Gastroesophageal sphincter (tissue), 4 donors: ENCODE data around the gene FAM83E. TPM values are rescaled to one million over a fixed set of nuclear protein-coding genes. Genes with fewer than 3 reads are reported as not detected.

Experiments
- ATAC-seq: fragments of 150-250 bp; one replicate; pipeline ENCODE4 v1.9.1; 2016; ENCODE audit warnings: mild to moderate bottlenecking, moderate library complexity
- H3K27ac ChIP-seq, 4 donors: fragments of 200-600 bp; sonication (generic) in 3 of 4; 1 replicate in 3 of 4; 2 replicates in 1 of 4; pipeline ENCODE4 v1.5.1; 2016 to 2019
- H3K27me3 ChIP-seq: fragments of 200-600 bp; sonication (generic); one replicate; pipeline ENCODE4 v1.5.1; 2019
- H3K36me3 ChIP-seq, 2 donors: fragments of 200-600 bp; sonication (generic); one replicate each; pipeline ENCODE4 v1.5.1; 2019; ENCODE audit warnings: control low read depth in 1 of 2
- H3K4me1 ChIP-seq, 3 donors: fragments of 200-600 bp; sonication (generic); 1 replicate in 2 of 3; 2 replicates in 1 of 3; pipeline ENCODE4 v1.5.1; 2016 to 2019; ENCODE audit warnings: control low read depth in 2 of 3
- H3K4me3 ChIP-seq, 2 donors: fragments of 200-600 bp; sonication (generic); one replicate each; pipeline ENCODE4 v1.5.1; 2019; ENCODE audit warnings: mild to moderate bottlenecking in 1 of 2, moderate library complexity in 1 of 2
- H3K9me3 ChIP-seq, 3 donors: fragments of 200-600 bp; sonication (generic); one replicate each; pipeline ENCODE4 v1.5.1; 2017 to 2019; ENCODE audit warnings: control low read depth in 2 of 3
- CTCF ChIP-seq, 4 experiments: fragments of 200-600 bp in 2 of 4; fragments of 450-650 bp in 2 of 4; sonication (generic) in 1 of 4; IDR thresholded peaks; one replicate each; pipeline ENCODE4 v1.5.1; 2017 to 2019; ENCODE audit warnings: antibody characterized with exemption in 4 of 4, mild to moderate bottlenecking in 2 of 4, moderate library complexity in 2 of 4
- EP300 ChIP-seq: sonication (generic); formaldehyde crosslinking; IDR thresholded peaks from one replicate; pipeline ENCODE4 v1.6.1; 2017; ENCODE audit warnings: antibody characterized with exemption, mild to moderate bottlenecking
- POLR2A ChIP-seq, 2 donors: fragments of 450-650 bp; IDR thresholded peaks; one replicate each; pipeline ENCODE4 v1.6.1; 2017; ENCODE audit warnings: antibody characterized with exemption in 2 of 2, mild to moderate bottlenecking in 2 of 2, moderate library complexity in 1 of 2
- POLR2AphosphoS5 ChIP-seq: sonication (generic); formaldehyde crosslinking; IDR thresholded peaks from one replicate; pipeline ENCODE4 v1.6.1; 2017; ENCODE audit warnings: antibody characterized with exemption
- WGBS, 2 donors: methylation state at CpG; one replicate each; pipeline ENCODE4 v1.1.5; 2018; ENCODE audit warnings: low coverage in 1 of 2; 5-methylcytosine and 5-hydroxymethylcytosine counted together
- total RNA-seq, 4 donors: library from RNA; depleted of rRNA; stranded (reverse); fragments of >200 nt; gene quantifications; one replicate each; pipeline ENCODE4 v1.1.0, GENCODE V29; 2016

FAM83E gene
- total RNA-seq, 4 donors from 2014 or later, result 1.5 TPM; not detected in 3

- Histone ChIP-seq H3K4me3 (no peak overlapping the region), H3K4me1 (peaks cover 2 to 63% (median 14%) of the 10 kb centered on the region in 3 donors), H3K27ac (peak overlapping the region in 1 of 4 donors; percentile 1), H3K36me3 (peaks cover 0 to 45% of the 10 kb centered on the region in 2 donors), H3K9me3 (no peaks in the 10 kb centered on the region), H3K27me3 (no peaks in the 10 kb centered on the region)
- WGBS, 2 donors, result no CpG with 5 or more reads among the region's 12 CpGs
- TF ChIP-seq EP300, result no peak
- no peak for TF ChIP-seq POLR2AphosphoS5
- TF ChIP-seq CTCF (IDR thresholded peaks at IDR 0.05), result no peak
- TF ChIP-seq POLR2A (IDR thresholded peaks at IDR 0.05), result no peak
- ATAC-seq, result no peak
Observed at GRCh38 chr19:48616491-48617056, 1.7 kb upstream of the FAM83E start.

GRCh38 chr19:48616041-48616436, 1.2 kb upstream of the FAM83E start:
- Histone ChIP-seq H3K36me3 (peaks cover 0 to 40% of the 10 kb centered on the region in 2 donors), H3K4me3 (no peak overlapping the region), H3K4me1 (peaks cover 2 to 58% (median 14%) of the 10 kb centered on the region in 3 donors), H3K9me3 (no peaks in the 10 kb centered on the region), H3K27me3 (no peaks in the 10 kb centered on the region), H3K27ac (no peak overlapping the region)
- no peak for ATAC-seq
- WGBS, 2 donors, result 47% methylated on average over 3 of the region's 16 CpGs; no CpG with 5 or more reads in 1 of the 2 donors
- TF ChIP-seq POLR2AphosphoS5 (no peak), CTCF (IDR thresholded peaks at IDR 0.05) (no peak), EP300 (no peak)

GRCh38 chr19:48615231-48616040, 560 bp upstream of the FAM83E start:
- peak overlapping the region in 1 of 4 donors; percentile 33 for H3K27ac ChIP-seq
- H3K9me3 ChIP-seq, result no peaks in the 10 kb centered on the region
- WGBS, 2 donors, result 43 to 78% methylated on average over 5 to 8 of the region's 19 CpGs
- H3K4me3 ChIP-seq, result no peak overlapping the region
- TF ChIP-seq EP300, result no peak
- no peak for TF ChIP-seq POLR2A (IDR thresholded peaks at IDR 0.05)
- no peak for TF ChIP-seq POLR2AphosphoS5
- TF ChIP-seq CTCF (IDR thresholded peaks at IDR 0.05), result no peak
- H3K36me3 ChIP-seq, result peaks cover 0 to 34% of the 10 kb centered on the region in 2 donors
- H3K4me1 ChIP-seq, result peaks cover 2 to 52% (median 14%) of the 10 kb centered on the region in 3 donors
- H3K27me3 ChIP-seq, result no peaks in the 10 kb centered on the region
- ATAC-seq, result no peak

- WGBS, 2 donors, result 80 to 85% methylated on average over 4 to 5 of the region's 13 CpGs
- Histone ChIP-seq H3K27ac (peak overlapping the region in 1 of 4 donors; percentile 33), H3K4me3 (no peak overlapping the region), H3K27me3 (no peaks in the 10 kb centered on the region), H3K4me1 (peaks cover 2 to 42% (median 14%) of the 10 kb centered on the region in 3 donors), H3K36me3 (peaks cover 0 to 34% of the 10 kb centered on the region in 2 donors), H3K9me3 (no peaks in the 10 kb centered on the region)
- ATAC-seq, result no peak
- TF ChIP-seq EP300 (no peak), POLR2AphosphoS5 (no peak), POLR2A (IDR thresholded peaks at IDR 0.05) (no peak), CTCF (IDR thresholded peaks at IDR 0.05) (no peak)
Observed at GRCh38 chr19:48613852-48614435, 932 bp downstream of the FAM83E start.
